Loucy (cell line): ENCODE measurements around the gene ARF1.
A peak's percentile ranks its signal among the peaks of the same experiment; 100 is the strongest.

ENCODE experiments used
- H2AFZ ChIP-seq: fragments of 200-600 bp; sonication (generic); 2 replicates; pipeline ENCODE4 v1.6.0; 2016; ENCODE audit warnings: antibody characterized with exemption, mild to moderate bottlenecking, low read length, moderate library complexity
- H3F3A ChIP-seq: fragments of 200-600 bp; 2 replicates; pipeline ENCODE4 v1.6.0; 2016; ENCODE audit warnings: antibody characterized with exemption, low read depth, mild to moderate bottlenecking
- H3K27me3 ChIP-seq: fragments of 200-600 bp; sonication (generic); 2 replicates; pipeline ENCODE4 v1.6.1; 2014; ENCODE audit warnings: low read length, mild to moderate bottlenecking; ENCODE audit not compliant: insufficient read depth, poor library complexity, severe bottlenecking
- H3K36me3 ChIP-seq: fragments of 200-600 bp; sonication (generic); 2 replicates; pipeline ENCODE4 v1.6.1; 2016; ENCODE audit warnings: low read length; ENCODE audit not compliant: insufficient read depth
- H3K4me1 ChIP-seq: fragments of 200-600 bp; sonication (generic); 2 replicates; pipeline ENCODE4 v1.5.1; 2014; ENCODE audit warnings: low read length, mild to moderate bottlenecking; ENCODE audit not compliant: insufficient read depth, poor library complexity, severe bottlenecking
- H3K4me2 ChIP-seq: fragments of 200-600 bp; sonication (generic); 2 replicates; pipeline ENCODE4 v1.6.0; 2014; ENCODE audit warnings: antibody characterized with exemption, low read length, low read depth, mild to moderate bottlenecking; ENCODE audit not compliant: poor library complexity, severe bottlenecking
- H3K4me3 ChIP-seq: fragments of 200-600 bp; sonication (generic); 2 replicates; pipeline ENCODE4 v1.5.1; 2014; ENCODE audit warnings: low read length, mild to moderate bottlenecking, mixed read lengths; ENCODE audit not compliant: poor library complexity, severe bottlenecking
- H3K79me2 ChIP-seq: fragments of 200-600 bp; sonication (generic); 2 replicates; pipeline ENCODE4 v1.6.1; 2014; ENCODE audit warnings: low read length; ENCODE audit not compliant: insufficient read depth
- H3K9ac ChIP-seq: fragments of 200-600 bp; sonication (generic); 2 replicates; pipeline ENCODE4 v1.6.0; 2014; ENCODE audit warnings: mild to moderate bottlenecking, low read depth, low read length, moderate library complexity; ENCODE audit not compliant: poor library complexity, severe bottlenecking
- H3K9me2 ChIP-seq: fragments of 200-600 bp; sonication (generic); replicated peaks from 2 replicates; pipeline ENCODE4 v1.6.1; 2016; ENCODE audit warnings: low read depth, low read length, mixed read lengths
- H3K9me3 ChIP-seq: fragments of 200-600 bp; sonication (generic); 2 replicates; pipeline ENCODE4 v1.6.1; 2014; ENCODE audit warnings: mild to moderate bottlenecking, antibody characterized with exemption, low read length, low read depth; ENCODE audit not compliant: insufficient read depth
- H4K20me1 ChIP-seq: fragments of 200-600 bp; sonication (generic); 2 replicates; pipeline ENCODE4 v1.6.0; 2014; ENCODE audit warnings: antibody characterized with exemption, low read length, mild to moderate bottlenecking; ENCODE audit not compliant: insufficient read depth, poor library complexity, severe bottlenecking
- EZH2phosphoT487 ChIP-seq: fragments of 200-600 bp; IDR thresholded peaks from 2 replicates; pipeline ENCODE4 v1.6.1; 2018; ENCODE audit warnings: antibody characterized with exemption, mild to moderate bottlenecking, moderate library complexity, borderline replicate concordance
- TF ChIP-seq, protein P1 (sequence below): fragments of 200-600 bp; sonication (generic); conservative IDR thresholded peaks from 2 replicates; pipeline ENCODE4 v1.5.1; 2014; ENCODE audit warnings: mild to moderate bottlenecking, antibody characterized with exemption, low read length

Gene ARF1

DNA sequence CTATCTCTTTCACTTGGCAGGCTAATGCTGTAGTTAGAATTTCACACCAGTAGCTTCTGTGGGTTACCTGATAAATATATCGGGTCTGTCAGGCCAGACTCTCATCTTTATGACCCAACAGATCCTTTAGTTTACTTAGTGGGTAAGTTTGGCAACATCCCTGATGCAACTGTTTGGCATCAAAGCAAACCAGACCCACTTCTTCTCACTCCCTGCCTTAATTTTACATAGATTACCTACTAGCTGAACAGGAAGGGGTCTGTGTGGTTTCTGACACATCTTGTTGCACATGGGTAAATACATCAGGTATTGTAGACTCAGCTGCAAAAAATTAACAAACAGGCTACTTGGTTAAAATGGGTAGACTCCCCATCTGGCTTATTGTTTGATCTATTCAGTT is 54.4 kb downstream of the ARF1 start:
- Histone ChIP-seq H3K4me2 (peak overlapping the region; percentile 13), H2AFZ (0 out of 2 replicates have a peak overlapping the region, but pooled peaks have one; percentile 29), H3K36me3 (no peaks in the 10 kb centered on the region), H3F3A (no peaks in the 10 kb centered on the region), H3K9ac (no peak overlapping the region), H3K9me2 (no peaks in the 10 kb centered on the region), H4K20me1 (peaks cover 17% of the 10 kb centered on the region), H3K4me3 (no peak overlapping the region), H3K27me3 (no peaks in the 10 kb centered on the region), H3K79me2 (peaks cover 17% of the 10 kb centered on the region), H3K9me3 (no peaks in the 10 kb centered on the region), H3K4me1 (peaks cover 9% of the 10 kb centered on the region)
- TF ChIP-seq EZH2phosphoT487, result no peak
- TF ChIP-seq, protein P1, sequence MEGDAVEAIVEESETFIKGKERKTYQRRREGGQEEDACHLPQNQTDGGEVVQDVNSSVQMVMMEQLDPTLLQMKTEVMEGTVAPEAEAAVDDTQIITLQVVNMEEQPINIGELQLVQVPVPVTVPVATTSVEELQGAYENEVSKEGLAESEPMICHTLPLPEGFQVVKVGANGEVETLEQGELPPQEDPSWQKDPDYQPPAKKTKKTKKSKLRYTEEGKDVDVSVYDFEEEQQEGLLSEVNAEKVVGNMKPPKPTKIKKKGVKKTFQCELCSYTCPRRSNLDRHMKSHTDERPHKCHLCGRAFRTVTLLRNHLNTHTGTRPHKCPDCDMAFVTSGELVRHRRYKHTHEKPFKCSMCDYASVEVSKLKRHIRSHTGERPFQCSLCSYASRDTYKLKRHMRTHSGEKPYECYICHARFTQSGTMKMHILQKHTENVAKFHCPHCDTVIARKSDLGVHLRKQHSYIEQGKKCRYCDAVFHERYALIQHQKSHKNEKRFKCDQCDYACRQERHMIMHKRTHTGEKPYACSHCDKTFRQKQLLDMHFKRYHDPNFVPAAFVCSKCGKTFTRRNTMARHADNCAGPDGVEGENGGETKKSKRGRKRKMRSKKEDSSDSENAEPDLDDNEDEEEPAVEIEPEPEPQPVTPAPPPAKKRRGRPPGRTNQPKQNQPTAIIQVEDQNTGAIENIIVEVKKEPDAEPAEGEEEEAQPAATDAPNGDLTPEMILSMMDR, result no peak

DNA sequence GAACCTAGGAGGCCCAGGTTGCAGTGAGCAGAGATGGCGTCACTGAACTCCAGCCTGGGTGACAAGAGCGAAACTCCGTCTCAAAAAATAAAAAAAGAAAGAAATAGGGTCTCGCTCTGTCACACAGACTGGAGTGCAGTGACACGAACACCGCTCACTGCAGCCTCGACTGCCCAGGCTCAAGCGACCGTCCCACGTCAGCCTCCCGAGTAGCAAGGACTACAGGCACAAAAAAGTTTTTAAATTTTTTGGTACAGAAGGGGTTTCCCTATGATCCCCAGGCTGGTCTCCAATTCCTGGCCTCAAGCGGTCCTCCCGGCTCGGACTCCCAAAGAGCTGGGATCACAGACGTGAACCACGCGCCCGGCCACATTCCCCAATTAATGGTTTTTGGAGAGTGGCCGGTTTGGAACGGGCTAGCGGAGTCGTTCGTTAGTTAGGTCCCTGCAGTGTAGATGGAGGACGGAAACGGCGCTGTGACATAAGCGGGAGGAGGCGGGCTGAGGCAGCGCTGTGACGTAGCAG is 57.0 kb downstream of the ARF1 start:
- Histone ChIP-seq H3K4me3 (peak overlapping the region; percentile 99), H3K9me3 (no peaks in the 10 kb centered on the region), H3K9ac (peak overlapping the region; percentile 63), H2AFZ (peak overlapping the region; percentile 70), H3K79me2 (peaks cover 43% of the 10 kb centered on the region), H3K4me2 (peak overlapping the region; percentile 65), H3K27me3 (no peaks in the 10 kb centered on the region), H3F3A (no peaks in the 10 kb centered on the region), H4K20me1 (peaks cover 42% of the 10 kb centered on the region), H3K4me1 (peaks cover 34% of the 10 kb centered on the region), H3K36me3 (no peaks in the 10 kb centered on the region), H3K9me2 (no peaks in the 10 kb centered on the region)
- TF ChIP-seq, protein P1, result no peak
- no peak for TF ChIP-seq EZH2phosphoT487

- Histone ChIP-seq H3K4me1 (peaks cover 35% of the 10 kb centered on the region), H4K20me1 (peaks cover 48% of the 10 kb centered on the region), H3F3A (no peaks in the 10 kb centered on the region), H3K9me2 (no peaks in the 10 kb centered on the region), H3K27me3 (no peaks in the 10 kb centered on the region), H3K4me3 (peak within 1 kb of the TSS; percentile 99), H3K36me3 (no peaks in the 10 kb centered on the region), H3K9me3 (no peaks in the 10 kb centered on the region), H2AFZ (peak within 1 kb of the TSS; percentile 70), H3K4me2 (peak within 1 kb of the TSS; percentile 95), H3K79me2 (peaks cover 49% of the 10 kb centered on the region), H3K9ac (peak within 1 kb of the TSS; percentile 93)
- TF ChIP-seq, protein P1, result no peak
- no peak for TF ChIP-seq EZH2phosphoT487
These were observed 57.6 kb downstream of the ARF1 start, which contains the start of gene GUK1 for GRCh38 chr1:228139931-228140723. TSS of gene GUK1 (plus strand) at chr1:228140279. CDS start at chr1:228140303, 24 bp downstream.
